Right atrium auricular region (tissue), 2 donors: ENCODE results near the gene HERPUD1. TPM values are rescaled to one million over a fixed set of nuclear protein-coding genes. Genes with fewer than 3 reads are reported as not detected.

Experiments
- DNase-seq: peaks from one replicate; pipeline ENCODE4 v3.0.0-alpha.2; 2019; ENCODE audit warnings: low spot score
- H3K27ac ChIP-seq, 2 donors: fragments of 200-600 bp; sonication (generic); 1 replicate in 1 of 2; 2 replicates in 1 of 2; pipeline ENCODE4 v1.5.1; 2016 to 2019
- H3K27me3 ChIP-seq, 2 donors: fragments of 200-600 bp; sonication (generic); one replicate each; pipeline versions ENCODE4 v1.5.1 to v1.6.0; 2017 to 2019
- H3K36me3 ChIP-seq: fragments of 200-600 bp; sonication (generic); one replicate; pipeline ENCODE4 v1.5.1; 2016
- H3K4me1 ChIP-seq, 2 donors: fragments of 200-600 bp; sonication (generic); one replicate each; pipeline versions ENCODE4 v1.5.1 to v1.6.0; 2017 to 2019
- H3K4me3 ChIP-seq, 2 donors: fragments of 200-600 bp; sonication (generic); 1 replicate in 1 of 2; 2 replicates in 1 of 2; pipeline ENCODE4 v1.5.1; 2017 to 2019; ENCODE audit warnings: mild to moderate bottlenecking in 1 of 2, moderate library complexity in 1 of 2
- H3K9me3 ChIP-seq, 2 donors: fragments of 200-600 bp; sonication (generic); one replicate each; pipeline ENCODE4 v1.5.1; 2019
- total RNA-seq, 2 donors: library from RNA; depleted of rRNA; stranded (reverse); fragments of >200 nt; gene quantifications; one replicate each; pipeline ENCODE4 v1.1.0, GENCODE V29; 2016
- TF ChIP-seq, protein P1 (sequence below), 2 donors: fragments of 200-600 bp; sonication (generic); IDR thresholded peaks; one replicate each; pipeline ENCODE4 v1.5.1; 2019; ENCODE audit warnings: antibody characterized with exemption in 2 of 2

The HERPUD1 gene
- total RNA-seq, 2 donors from 2014 or later = 76.4 to 140 TPM

- DNase-seq = no peak
- no peak overlapping the region for H3K27ac ChIP-seq
- H3K27me3 ChIP-seq = no peaks in the 10 kb centered on the region
- H3K4me1 ChIP-seq = no peaks in the 10 kb centered on the region
- TF ChIP-seq, protein P1, sequence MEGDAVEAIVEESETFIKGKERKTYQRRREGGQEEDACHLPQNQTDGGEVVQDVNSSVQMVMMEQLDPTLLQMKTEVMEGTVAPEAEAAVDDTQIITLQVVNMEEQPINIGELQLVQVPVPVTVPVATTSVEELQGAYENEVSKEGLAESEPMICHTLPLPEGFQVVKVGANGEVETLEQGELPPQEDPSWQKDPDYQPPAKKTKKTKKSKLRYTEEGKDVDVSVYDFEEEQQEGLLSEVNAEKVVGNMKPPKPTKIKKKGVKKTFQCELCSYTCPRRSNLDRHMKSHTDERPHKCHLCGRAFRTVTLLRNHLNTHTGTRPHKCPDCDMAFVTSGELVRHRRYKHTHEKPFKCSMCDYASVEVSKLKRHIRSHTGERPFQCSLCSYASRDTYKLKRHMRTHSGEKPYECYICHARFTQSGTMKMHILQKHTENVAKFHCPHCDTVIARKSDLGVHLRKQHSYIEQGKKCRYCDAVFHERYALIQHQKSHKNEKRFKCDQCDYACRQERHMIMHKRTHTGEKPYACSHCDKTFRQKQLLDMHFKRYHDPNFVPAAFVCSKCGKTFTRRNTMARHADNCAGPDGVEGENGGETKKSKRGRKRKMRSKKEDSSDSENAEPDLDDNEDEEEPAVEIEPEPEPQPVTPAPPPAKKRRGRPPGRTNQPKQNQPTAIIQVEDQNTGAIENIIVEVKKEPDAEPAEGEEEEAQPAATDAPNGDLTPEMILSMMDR (IDR thresholded peaks at IDR 0.05) = no peak
- no peaks in the 10 kb centered on the region for H3K9me3 ChIP-seq
- no peaks in the 10 kb centered on the region for H3K36me3 ChIP-seq
- H3K4me3 ChIP-seq = no peak overlapping the region
Measured at GRCh38 chr16:56974549-56975300, 42.8 kb downstream of the HERPUD1 start.

DNA sequence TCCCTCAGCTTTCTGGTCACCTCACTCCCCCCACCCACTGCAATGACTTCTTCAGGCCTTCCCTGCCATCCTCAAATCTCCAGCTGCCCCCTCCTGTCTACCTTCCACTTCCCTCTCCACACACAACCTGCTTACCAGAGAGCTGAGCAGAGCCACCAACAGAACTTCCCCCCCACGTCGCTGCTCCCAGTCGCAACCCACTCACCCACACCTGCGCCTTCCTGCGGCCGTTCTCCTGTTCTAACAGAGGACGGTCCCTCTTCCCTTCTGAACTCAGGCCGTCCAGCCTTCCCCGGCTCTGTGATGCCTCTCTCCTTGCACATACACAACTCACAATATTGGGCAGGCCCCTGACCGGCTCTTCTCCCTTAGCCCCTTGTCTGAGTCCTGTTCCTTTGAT, 43.8 kb downstream of the HERPUD1 start:
- Histone ChIP-seq H3K27me3 (no peaks in the 10 kb centered on the region), H3K36me3 (no peaks in the 10 kb centered on the region), H3K4me1 (no peaks in the 10 kb centered on the region), H3K9me3 (no peaks in the 10 kb centered on the region), H3K4me3 (no peak overlapping the region), H3K27ac (no peak overlapping the region)
- no peak for DNase-seq
- TF ChIP-seq, protein P1 (IDR thresholded peaks at IDR 0.05) = no peak

- H3K4me3 ChIP-seq = no peak overlapping the region
Measured at GRCh38 chr16:56977216-56977615, 45.3 kb downstream of the HERPUD1 start.

GRCh38 chr16:56977823-56978430, 46.0 kb downstream of the HERPUD1 start:
- no peak for DNase-seq
- Histone ChIP-seq H3K27ac (no peak overlapping the region), H3K9me3 (no peaks in the 10 kb centered on the region), H3K4me1 (no peaks in the 10 kb centered on the region), H3K36me3 (no peaks in the 10 kb centered on the region), H3K4me3 (no peak overlapping the region), H3K27me3 (no peaks in the 10 kb centered on the region)
- TF ChIP-seq, protein P1 (IDR thresholded peaks at IDR 0.05) = no peak

More at GRCh38 chr16:56977216-56977615, 45.3 kb downstream of the HERPUD1 start:
- Histone ChIP-seq H3K9me3 (no peaks in the 10 kb centered on the region), H3K4me1 (no peaks in the 10 kb centered on the region), H3K27me3 (no peaks in the 10 kb centered on the region), H3K36me3 (no peaks in the 10 kb centered on the region), H3K27ac (no peak overlapping the region)
- DNase-seq = no peak
- TF ChIP-seq, protein P1 (IDR thresholded peaks at IDR 0.05) = no peak

GRCh38 chr16:56980201-56980535, 48.2 kb downstream of the HERPUD1 start:
- no peaks in the 10 kb centered on the region for H3K9me3 ChIP-seq
- H3K4me3 ChIP-seq = no peak overlapping the region
- no peak overlapping the region for H3K27ac ChIP-seq
- H3K27me3 ChIP-seq = no peaks in the 10 kb centered on the region
- peaks cover 0 to 4% of the 10 kb centered on the region in 2 donors for H3K4me1 ChIP-seq
- TF ChIP-seq, protein P1 (IDR thresholded peaks at IDR 0.05) = no peak
- no peak for DNase-seq
- H3K36me3 ChIP-seq = no peaks in the 10 kb centered on the region
